ENCODE results near the gene FGFRL1.

FGFRL1 gene, protein sequence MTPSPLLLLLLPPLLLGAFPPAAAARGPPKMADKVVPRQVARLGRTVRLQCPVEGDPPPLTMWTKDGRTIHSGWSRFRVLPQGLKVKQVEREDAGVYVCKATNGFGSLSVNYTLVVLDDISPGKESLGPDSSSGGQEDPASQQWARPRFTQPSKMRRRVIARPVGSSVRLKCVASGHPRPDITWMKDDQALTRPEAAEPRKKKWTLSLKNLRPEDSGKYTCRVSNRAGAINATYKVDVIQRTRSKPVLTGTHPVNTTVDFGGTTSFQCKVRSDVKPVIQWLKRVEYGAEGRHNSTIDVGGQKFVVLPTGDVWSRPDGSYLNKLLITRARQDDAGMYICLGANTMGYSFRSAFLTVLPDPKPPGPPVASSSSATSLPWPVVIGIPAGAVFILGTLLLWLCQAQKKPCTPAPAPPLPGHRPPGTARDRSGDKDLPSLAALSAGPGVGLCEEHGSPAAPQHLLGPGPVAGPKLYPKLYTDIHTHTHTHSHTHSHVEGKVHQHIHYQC

GRCh38 chr4:1011022-1011665 is at the start of gene FGFRL1:
Gene FGFRL1 (plus strand): TSS chr4:1011626. CDS start chr4:1012486, 860 bp downstream.
- peak within 1 kb of the TSS; percentile 46 for H3K4me3 ChIP-seq (ENCODE audit: control insufficient read depth, low read depth, low read length)
- TF ChIP-seq, protein P1, sequence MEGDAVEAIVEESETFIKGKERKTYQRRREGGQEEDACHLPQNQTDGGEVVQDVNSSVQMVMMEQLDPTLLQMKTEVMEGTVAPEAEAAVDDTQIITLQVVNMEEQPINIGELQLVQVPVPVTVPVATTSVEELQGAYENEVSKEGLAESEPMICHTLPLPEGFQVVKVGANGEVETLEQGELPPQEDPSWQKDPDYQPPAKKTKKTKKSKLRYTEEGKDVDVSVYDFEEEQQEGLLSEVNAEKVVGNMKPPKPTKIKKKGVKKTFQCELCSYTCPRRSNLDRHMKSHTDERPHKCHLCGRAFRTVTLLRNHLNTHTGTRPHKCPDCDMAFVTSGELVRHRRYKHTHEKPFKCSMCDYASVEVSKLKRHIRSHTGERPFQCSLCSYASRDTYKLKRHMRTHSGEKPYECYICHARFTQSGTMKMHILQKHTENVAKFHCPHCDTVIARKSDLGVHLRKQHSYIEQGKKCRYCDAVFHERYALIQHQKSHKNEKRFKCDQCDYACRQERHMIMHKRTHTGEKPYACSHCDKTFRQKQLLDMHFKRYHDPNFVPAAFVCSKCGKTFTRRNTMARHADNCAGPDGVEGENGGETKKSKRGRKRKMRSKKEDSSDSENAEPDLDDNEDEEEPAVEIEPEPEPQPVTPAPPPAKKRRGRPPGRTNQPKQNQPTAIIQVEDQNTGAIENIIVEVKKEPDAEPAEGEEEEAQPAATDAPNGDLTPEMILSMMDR (conservative IDR thresholded peaks at IDR 0.05; ENCODE audit: control insufficient read depth, insufficient read depth, low read depth, low read length), result no peak
- peak; percentile 75 for DNase-seq (ENCODE audit: low read depth)

GRCh38 chr4:962231-963208 is 48.9 kb upstream of the FGFRL1 start:
- no peak overlapping the region for H3K4me3 ChIP-seq (ENCODE audit: control insufficient read depth, low read depth, low read length)
- no peak for DNase-seq (ENCODE audit: low read depth)
- TF ChIP-seq, protein P1 (conservative IDR thresholded peaks at IDR 0.05; ENCODE audit: control insufficient read depth, insufficient read depth, low read depth, low read length), result no peak

GRCh38 chr4:963276-964225 is 47.9 kb upstream of the FGFRL1 start:
- no peak overlapping the region for H3K4me3 ChIP-seq (ENCODE audit: control insufficient read depth, low read depth, low read length)
- DNase-seq (ENCODE audit: low read depth), result no peak
- TF ChIP-seq, protein P1 (conservative IDR thresholded peaks at IDR 0.05; ENCODE audit: control insufficient read depth, insufficient read depth, low read depth, low read length), result no peak

DNA sequence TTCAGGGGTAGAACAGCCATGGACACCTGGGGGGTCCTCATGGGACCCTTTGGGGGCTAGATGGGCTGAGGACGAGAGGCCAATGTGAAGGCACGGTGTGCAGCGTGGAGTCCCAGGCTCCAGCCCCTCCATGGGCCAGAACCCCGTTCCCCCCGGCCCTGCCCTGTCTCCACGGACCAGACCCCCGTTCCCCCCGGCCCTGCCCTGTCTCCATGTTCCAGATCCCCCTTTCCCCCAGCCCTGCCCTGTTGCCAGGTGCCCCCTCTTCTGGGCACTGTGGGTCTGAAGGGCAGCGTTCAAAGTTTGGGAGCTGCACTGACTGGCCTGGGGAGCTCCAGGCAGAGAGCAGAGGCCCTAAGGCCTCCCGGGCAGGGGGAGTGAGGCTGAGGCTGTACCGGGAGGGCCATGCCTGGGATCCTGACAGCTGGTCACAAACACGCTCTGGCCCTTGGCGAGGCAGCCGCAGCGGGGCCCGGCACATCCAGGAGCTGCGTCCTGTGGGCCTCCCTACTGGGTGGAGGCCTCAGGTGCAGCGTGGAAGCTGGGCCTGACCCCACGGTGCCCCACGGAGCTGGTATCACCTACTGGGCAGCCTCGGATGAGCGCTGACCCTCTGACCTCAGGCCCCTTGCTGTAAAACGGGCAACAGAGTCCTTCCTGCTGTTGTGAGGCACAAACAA is 46.9 kb upstream of the FGFRL1 start:
- TF ChIP-seq, protein P1 (conservative IDR thresholded peaks at IDR 0.05; ENCODE audit: control insufficient read depth, insufficient read depth, low read depth, low read length), result no peak
- no peak for DNase-seq (ENCODE audit: low read depth)

DNA sequence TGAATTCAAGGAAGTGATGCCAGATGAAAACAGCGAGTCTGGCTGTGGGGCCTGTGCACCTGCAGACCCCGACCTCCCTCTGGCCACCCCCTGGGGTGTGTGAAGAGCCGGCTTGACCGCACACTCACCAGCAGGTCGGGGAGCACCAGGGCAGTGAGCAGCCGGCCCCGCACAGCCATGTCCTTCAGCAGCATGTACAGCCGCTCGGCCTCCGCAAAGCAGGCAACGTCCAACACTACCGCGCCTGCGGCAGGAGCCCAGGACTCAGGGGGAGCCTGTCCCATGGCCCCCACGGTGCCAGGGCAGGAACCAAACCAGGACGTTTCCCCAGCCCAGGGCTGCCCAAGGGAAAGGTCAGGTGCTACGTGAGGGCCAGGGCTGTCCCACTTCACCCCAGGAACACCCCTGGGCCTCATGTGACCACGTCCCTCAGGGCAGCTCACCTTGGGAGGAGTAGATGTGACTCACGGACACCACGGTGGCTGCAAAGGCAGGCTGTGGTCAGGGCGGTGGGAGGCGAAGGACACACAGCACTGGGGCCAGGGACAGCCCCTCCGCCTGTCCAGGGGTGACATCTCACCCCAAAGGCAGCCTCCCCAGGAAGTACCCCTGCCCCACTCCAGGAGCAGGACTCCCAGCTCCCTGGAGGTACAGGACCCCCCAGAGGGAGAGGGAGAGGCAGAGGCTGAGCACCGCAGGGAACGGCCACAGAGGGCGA is 46.2 kb upstream of the FGFRL1 start:
- TF ChIP-seq, protein P1 (conservative IDR thresholded peaks at IDR 0.05; ENCODE audit: control insufficient read depth, insufficient read depth, low read depth, low read length), result no peak
- no peak overlapping the region for H3K4me3 ChIP-seq (ENCODE audit: control insufficient read depth, low read depth, low read length)
- DNase-seq (ENCODE audit: low read depth), result no peak

More for the DNA sequence above, 46.9 kb upstream of the FGFRL1 start:
- no peak overlapping the region for H3K4me3 ChIP-seq (ENCODE audit: control insufficient read depth, low read depth, low read length)
